SK-N-SH treated with all-trans-retinoic acid at 6 μM for 48 hours (cell line): ENCODE data around the gene AGBL1.

ENCODE experiments used
- ATAC-seq: fragments of 200-7000 bp; cut with Tn5 transposase; 3 replicates; pipeline ENCODE4 v1.9.1; 2020; ENCODE audit warnings: mild to moderate bottlenecking, moderate library complexity
- ARNTL ChIP-seq: fragments of 450-650 bp; formaldehyde crosslinking; IDR thresholded peaks from 2 replicates; pipeline ENCODE4 v1.5.0; 2020; ENCODE audit warnings: low read depth, mild to moderate bottlenecking, moderate library complexity, borderline replicate concordance
- CREB5 ChIP-seq: fragments of 250-450 bp; sonication (Bioruptor Pico); IDR thresholded peaks from 2 replicates; pipeline ENCODE4 v1.5.1; 2020; ENCODE audit warnings: low read depth, mild to moderate bottlenecking, moderate library complexity
- CSDC2 ChIP-seq: fragments of 250-450 bp; sonication (Bioruptor Pico); IDR thresholded peaks from 2 replicates; pipeline ENCODE4 v1.5.0; 2020; ENCODE audit warnings: mild to moderate bottlenecking, moderate library complexity
- ESRRG ChIP-seq: fragments of 250-450 bp; sonication (Bioruptor Pico); IDR thresholded peaks from 2 replicates; pipeline ENCODE4 v1.6.1; 2021; ENCODE audit warnings: mild to moderate bottlenecking
- GLIS3 ChIP-seq: fragments of 250-450 bp; sonication (Bioruptor Pico); IDR thresholded peaks from 2 replicates; pipeline ENCODE4 v1.5.0; 2020; ENCODE audit warnings: mild to moderate bottlenecking, moderate library complexity
- ISL1 ChIP-seq: fragments of 250-450 bp; sonication (Bioruptor Pico); IDR thresholded peaks from 2 replicates; pipeline ENCODE4 v2.1.2; 2022; ENCODE audit warnings: mild to moderate bottlenecking, moderate library complexity
- OSR1 ChIP-seq: fragments of 250-450 bp; sonication (Bioruptor Pico); IDR thresholded peaks from 2 replicates; pipeline ENCODE4 v1.8.0; 2022; ENCODE audit warnings: moderate library complexity, mild to moderate bottlenecking, inconsistent platforms
- PATZ1 ChIP-seq: fragments of 250-450 bp; sonication (Bioruptor Pico); IDR thresholded peaks from 2 replicates; pipeline ENCODE4 v1.8.0; 2020; ENCODE audit warnings: mild to moderate bottlenecking, moderate library complexity, borderline replicate concordance
- PPARA ChIP-seq: fragments of 250-450 bp; sonication (Bioruptor Pico); IDR thresholded peaks from 2 replicates; pipeline ENCODE4 v1.5.0; 2020; ENCODE audit warnings: mild to moderate bottlenecking, borderline replicate concordance
- RARB ChIP-seq: fragments of 250-450 bp; sonication (Bioruptor Pico); IDR thresholded peaks from 2 replicates; pipeline ENCODE4 v1.8.0; 2021; ENCODE audit warnings: mild to moderate bottlenecking, moderate library complexity
- SNAI2 ChIP-seq: fragments of 250-450 bp; sonication (Bioruptor Pico); IDR thresholded peaks from 2 replicates; pipeline ENCODE4 v1.5.0; 2020; ENCODE audit warnings: mild to moderate bottlenecking, moderate library complexity
- TCF4 ChIP-seq: fragments of 250-450 bp; sonication (Bioruptor Pico); IDR thresholded peaks from 2 replicates; pipeline ENCODE4 v1.8.0; 2021; ENCODE audit warnings: mild to moderate bottlenecking, moderate library complexity, borderline replicate concordance
- TOX ChIP-seq: fragments of 250-450 bp; sonication (Bioruptor Pico); IDR thresholded peaks from 2 replicates; pipeline ENCODE4 v1.8.0; 2021; ENCODE audit warnings: mild to moderate bottlenecking, moderate library complexity, borderline replicate concordance
- ZC3H10 ChIP-seq: fragments of 250-450 bp; sonication (Bioruptor Pico); IDR thresholded peaks from 2 replicates; pipeline ENCODE4 v1.5.1; 2021; ENCODE audit warnings: mild to moderate bottlenecking, moderate library complexity
- ZFP3 ChIP-seq: fragments of 250-450 bp; sonication (Bioruptor Pico); IDR thresholded peaks from 2 replicates; pipeline ENCODE4 v1.5.0; 2020; ENCODE audit warnings: mild to moderate bottlenecking, moderate library complexity
- ZFP30 ChIP-seq: fragments of 450-650 bp; formaldehyde crosslinking; IDR thresholded peaks from 2 replicates; pipeline ENCODE4 v1.5.0; 2022; ENCODE audit warnings: mild to moderate bottlenecking, moderate library complexity
- ZNF565 ChIP-seq: fragments of 450-650 bp; formaldehyde crosslinking; conservative IDR thresholded peaks from 2 replicates; pipeline ENCODE4 v1.5.0; 2020; ENCODE audit warnings: low read depth, mild to moderate bottlenecking, moderate library complexity
- ZNF70 ChIP-seq: fragments of 450-650 bp; formaldehyde crosslinking; IDR thresholded peaks from 2 replicates; pipeline ENCODE4 v1.5.0; 2020; ENCODE audit warnings: mild to moderate bottlenecking, moderate library complexity
- ZNF8 ChIP-seq: fragments of 450-650 bp; formaldehyde crosslinking; IDR thresholded peaks from 2 replicates; pipeline ENCODE4 v1.5.0; 2020; ENCODE audit warnings: mild to moderate bottlenecking, moderate library complexity
- TF ChIP-seq, protein P1 (sequence below): fragments of 250-450 bp; sonication (Bioruptor Pico); IDR thresholded peaks from 2 replicates; pipeline ENCODE4 v1.5.0; 2020; ENCODE audit warnings: mild to moderate bottlenecking, moderate library complexity
- TF ChIP-seq, protein P2 (sequence below): fragments of 250-450 bp; sonication (Bioruptor Pico); IDR thresholded peaks from 2 replicates; pipeline ENCODE4 v1.8.0; 2021; ENCODE audit warnings: low read depth, mild to moderate bottlenecking, moderate library complexity, borderline replicate concordance

The AGBL1 gene

GRCh38 chr15:86654501-86654900, 574.8 kb downstream of the AGBL1 start:
- ATAC-seq, result no peak
- TF ChIP-seq PPARA (no peak), ZNF565 (no peak), ZC3H10 (no peak), ZNF8 (CRISPR knock-in tag) (no peak), ZNF70 (CRISPR knock-in tag) (no peak), ISL1 (CRISPR knock-in tag) (no peak), GLIS3 (CRISPR knock-in tag) (no peak), TCF4 (CRISPR knock-in tag) (no peak), ZFP3 (CRISPR knock-in tag) (no peak), ARNTL (CRISPR knock-in tag) (no peak), SNAI2 (no peak), PATZ1 (no peak), ESRRG (no peak), ZFP30 (no peak)

- ATAC-seq, result no peak
- no peak for TF ChIP-seq ZNF70 (CRISPR knock-in tag)
- no peak for TF ChIP-seq ARNTL (CRISPR knock-in tag)
- TF ChIP-seq CREB5 (CRISPR knock-in tag), result no peak
- TF ChIP-seq ZNF565, result no peak
- TF ChIP-seq OSR1 (CRISPR knock-in tag), result no peak
- no peak for TF ChIP-seq SNAI2
- no peak for TF ChIP-seq ZC3H10
- no peak for TF ChIP-seq ZNF8 (CRISPR knock-in tag)
- TF ChIP-seq RARB (CRISPR knock-in tag), result no peak
- no peak for TF ChIP-seq ISL1 (CRISPR knock-in tag)
- no peak for TF ChIP-seq PATZ1
- no peak for TF ChIP-seq ESRRG
- TF ChIP-seq TOX (CRISPR knock-in tag), result no peak
- TF ChIP-seq PPARA, result no peak
- TF ChIP-seq ZFP30, result no peak
- no peak for TF ChIP-seq GLIS3 (CRISPR knock-in tag)
- no peak for TF ChIP-seq CSDC2 (CRISPR knock-in tag)
- TF ChIP-seq TCF4 (CRISPR knock-in tag), result no peak
- TF ChIP-seq, protein P1, sequence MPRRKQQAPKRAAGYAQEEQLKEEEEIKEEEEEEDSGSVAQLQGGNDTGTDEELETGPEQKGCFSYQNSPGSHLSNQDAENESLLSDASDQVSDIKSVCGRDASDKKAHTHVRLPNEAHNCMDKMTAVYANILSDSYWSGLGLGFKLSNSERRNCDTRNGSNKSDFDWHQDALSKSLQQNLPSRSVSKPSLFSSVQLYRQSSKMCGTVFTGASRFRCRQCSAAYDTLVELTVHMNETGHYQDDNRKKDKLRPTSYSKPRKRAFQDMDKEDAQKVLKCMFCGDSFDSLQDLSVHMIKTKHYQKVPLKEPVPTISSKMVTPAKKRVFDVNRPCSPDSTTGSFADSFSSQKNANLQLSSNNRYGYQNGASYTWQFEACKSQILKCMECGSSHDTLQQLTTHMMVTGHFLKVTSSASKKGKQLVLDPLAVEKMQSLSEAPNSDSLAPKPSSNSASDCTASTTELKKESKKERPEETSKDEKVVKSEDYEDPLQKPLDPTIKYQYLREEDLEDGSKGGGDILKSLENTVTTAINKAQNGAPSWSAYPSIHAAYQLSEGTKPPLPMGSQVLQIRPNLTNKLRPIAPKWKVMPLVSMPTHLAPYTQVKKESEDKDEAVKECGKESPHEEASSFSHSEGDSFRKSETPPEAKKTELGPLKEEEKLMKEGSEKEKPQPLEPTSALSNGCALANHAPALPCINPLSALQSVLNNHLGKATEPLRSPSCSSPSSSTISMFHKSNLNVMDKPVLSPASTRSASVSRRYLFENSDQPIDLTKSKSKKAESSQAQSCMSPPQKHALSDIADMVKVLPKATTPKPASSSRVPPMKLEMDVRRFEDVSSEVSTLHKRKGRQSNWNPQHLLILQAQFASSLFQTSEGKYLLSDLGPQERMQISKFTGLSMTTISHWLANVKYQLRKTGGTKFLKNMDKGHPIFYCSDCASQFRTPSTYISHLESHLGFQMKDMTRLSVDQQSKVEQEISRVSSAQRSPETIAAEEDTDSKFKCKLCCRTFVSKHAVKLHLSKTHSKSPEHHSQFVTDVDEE (CRISPR knock-in tag), result no peak
- TF ChIP-seq, protein P2, sequence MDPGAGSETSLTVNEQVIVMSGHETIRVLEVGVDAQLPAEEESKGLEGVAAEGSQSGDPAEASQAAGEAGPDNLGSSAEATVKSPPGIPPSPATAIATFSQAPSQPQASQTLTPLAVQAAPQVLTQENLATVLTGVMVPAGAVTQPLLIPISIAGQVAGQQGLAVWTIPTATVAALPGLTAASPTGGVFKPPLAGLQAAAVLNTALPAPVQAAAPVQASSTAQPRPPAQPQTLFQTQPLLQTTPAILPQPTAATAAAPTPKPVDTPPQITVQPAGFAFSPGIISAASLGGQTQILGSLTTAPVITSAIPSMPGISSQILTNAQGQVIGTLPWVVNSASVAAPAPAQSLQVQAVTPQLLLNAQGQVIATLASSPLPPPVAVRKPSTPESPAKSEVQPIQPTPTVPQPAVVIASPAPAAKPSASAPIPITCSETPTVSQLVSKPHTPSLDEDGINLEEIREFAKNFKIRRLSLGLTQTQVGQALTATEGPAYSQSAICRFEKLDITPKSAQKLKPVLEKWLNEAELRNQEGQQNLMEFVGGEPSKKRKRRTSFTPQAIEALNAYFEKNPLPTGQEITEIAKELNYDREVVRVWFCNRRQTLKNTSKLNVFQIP (CRISPR knock-in tag), result no peak
These were observed 577.6 kb downstream of the AGBL1 start for GRCh38 chr15:86657305-86657704.

DNA sequence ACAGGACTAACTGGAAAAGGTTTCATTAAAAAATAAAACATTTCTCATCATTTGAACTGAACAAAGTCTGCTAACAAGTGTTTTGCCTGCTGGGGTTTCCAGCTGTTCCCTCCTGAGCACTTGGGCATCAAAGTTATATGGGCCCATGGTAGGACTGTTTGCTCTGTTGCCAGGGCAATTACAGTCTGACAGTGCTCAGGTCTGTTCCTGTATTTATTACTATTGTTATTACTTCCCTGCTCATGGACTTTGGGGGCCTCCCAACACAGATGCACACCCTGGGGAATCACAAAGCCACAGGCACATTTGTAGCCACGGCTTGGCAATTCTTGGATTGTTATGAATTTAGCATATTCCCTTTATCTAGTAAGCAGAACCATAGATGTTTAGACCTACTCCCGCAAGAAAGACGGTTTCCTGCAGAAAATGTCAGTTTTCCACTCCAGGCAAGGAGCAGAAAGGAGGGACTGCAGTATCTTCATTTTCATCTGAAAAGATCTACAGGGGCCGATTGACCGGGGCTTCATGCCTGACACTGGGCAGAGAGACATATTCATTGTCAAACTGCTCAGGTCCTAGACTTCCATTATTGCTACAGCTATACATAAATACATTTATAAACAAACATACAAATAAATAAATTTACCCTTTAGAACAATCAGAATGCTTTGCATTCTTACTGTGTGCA, 580.2 kb downstream of the AGBL1 start:
- no peak for ATAC-seq
- no peak for TF ChIP-seq CSDC2 (CRISPR knock-in tag)
- TF ChIP-seq, protein P1 (CRISPR knock-in tag), result no peak
- TF ChIP-seq PATZ1, result no peak
- TF ChIP-seq, protein P2 (CRISPR knock-in tag), result no peak
- TF ChIP-seq ZFP30, result no peak
- no peak for TF ChIP-seq ISL1 (CRISPR knock-in tag)
